Measurements from ENCODE around the gene MAP7D2. TPM values are rescaled to one million over a fixed set of nuclear protein-coding genes. Genes with fewer than 3 reads are reported as not detected.
"Not testable (repeated sequence)": the region's sequence is repeated elsewhere in the genome, so short reads cannot be mapped to it uniquely, and the experiment has no call there.

The MAP7D2 gene
- total and polyA plus RNA-seq, 5 donors, result 0.29 to 1.0 (median 0.68) TPM

- 4% methylated on average over 3 of the region's 3 CpGs for WGBS
- peak overlapping the region; percentile 99 for H3K4me3 ChIP-seq (ENCODE audit: low read length)
- DNase-seq (no peak), ATAC-seq (no peak)
- H3K9me3 ChIP-seq (ENCODE audit: control insufficient read depth, low read length), result no peaks in the 10 kb centered on the region
- no peak overlapping the region for H3K27ac ChIP-seq (ENCODE audit: low read length)
- H3K4me1 ChIP-seq (ENCODE audit: control insufficient read depth, insufficient read depth, low read length), result no peaks in the 10 kb centered on the region
- intact Hi-C loops (cut with DNase I), result no loop called here
- H3K27me3 ChIP-seq (ENCODE audit: control insufficient read depth, insufficient read depth), result no peaks in the 10 kb centered on the region
Observed at GRCh38 chrX:20140420-20140819, 23.7 kb upstream of the MAP7D2 start.

- intact Hi-C loops (cut with DNase I), result no loop called here
- no peak for ATAC-seq
- no peak overlapping the region for H3K27ac ChIP-seq (ENCODE audit: low read length)
Observed at GRCh38 chrX:20139966-20140365, 23.3 kb upstream of the MAP7D2 start.

DNA sequence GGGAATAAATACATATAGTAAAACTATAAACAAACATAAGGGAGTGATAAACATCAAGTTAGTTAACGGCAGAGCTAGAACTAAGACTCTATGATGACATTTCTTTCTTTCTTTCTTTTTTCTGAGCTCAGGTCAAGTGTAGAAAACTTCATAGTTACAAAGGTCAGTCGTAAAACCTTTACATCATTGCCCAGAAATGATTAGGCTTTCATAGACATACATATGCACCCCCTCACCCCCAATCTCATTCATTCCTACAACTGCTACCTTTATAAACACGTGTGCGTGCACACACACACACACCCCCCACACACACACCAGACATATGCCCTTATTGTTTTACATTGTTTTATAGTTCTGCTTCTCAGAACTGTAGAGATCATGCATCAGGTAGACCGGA, 19.2 kb upstream of the MAP7D2 start:
- Histone ChIP-seq H3K9me3 (ENCODE audit: control insufficient read depth, low read length) (no peaks in the 10 kb centered on the region), H3K4me1 (ENCODE audit: control insufficient read depth, insufficient read depth, low read length) (no peaks in the 10 kb centered on the region), H3K27me3 (ENCODE audit: control insufficient read depth, insufficient read depth) (no peaks in the 10 kb centered on the region), H3K27ac (ENCODE audit: low read length) (no peak overlapping the region), H3K4me3 (ENCODE audit: low read length) (no peak overlapping the region)
- WGBS, result 82% methylated on average over 5 of the region's 5 CpGs
- DNase-seq (no peak), ATAC-seq (no peak)
- intact Hi-C loops (cut with DNase I), result no loop called here

More at GRCh38 chrX:20139966-20140365, 23.3 kb upstream of the MAP7D2 start:
- DNase-seq, result no peak
- WGBS, result 62% methylated on average over 2 of the region's 2 CpGs
- no peaks in the 10 kb centered on the region for H3K27me3 ChIP-seq (ENCODE audit: control insufficient read depth, insufficient read depth)
- H3K4me1 ChIP-seq (ENCODE audit: control insufficient read depth, insufficient read depth, low read length), result no peaks in the 10 kb centered on the region
- peak overlapping the region; percentile 99 for H3K4me3 ChIP-seq (ENCODE audit: low read length)
- H3K9me3 ChIP-seq (ENCODE audit: control insufficient read depth, low read length), result no peaks in the 10 kb centered on the region

DNA sequence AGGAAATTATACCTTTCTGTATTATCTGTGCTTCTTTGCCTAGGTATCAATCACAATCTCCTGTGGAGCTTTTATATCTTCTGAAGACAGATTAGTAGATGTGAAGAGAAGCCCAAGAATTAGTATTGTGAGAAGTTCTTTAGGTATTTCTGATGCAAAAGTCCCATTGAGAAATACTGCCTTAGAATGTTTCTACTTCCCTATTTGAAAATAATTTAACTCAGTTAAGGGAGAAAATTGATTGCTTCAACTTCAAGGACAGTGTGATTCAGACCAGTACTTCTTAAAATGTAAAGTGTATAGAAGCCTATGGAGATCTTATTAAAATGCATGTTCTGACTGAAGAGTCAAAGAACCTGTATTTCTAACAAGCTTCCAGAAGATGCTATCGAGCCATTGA, 16.0 kb upstream of the MAP7D2 start:
- 78% methylated on average over 1 of the region's 1 CpG for WGBS
- no peak overlapping the region for H3K27ac ChIP-seq (ENCODE audit: low read length)
- no peak for DNase-seq
- intact Hi-C loops (cut with DNase I), result no loop called here
- H3K27me3 ChIP-seq (ENCODE audit: control insufficient read depth, insufficient read depth), result no peaks in the 10 kb centered on the region
- H3K4me1 ChIP-seq (ENCODE audit: control insufficient read depth, insufficient read depth, low read length), result no peaks in the 10 kb centered on the region
- ATAC-seq, result no peak
- H3K4me3 ChIP-seq (ENCODE audit: low read length), result no peak overlapping the region
- no peaks in the 10 kb centered on the region for H3K9me3 ChIP-seq (ENCODE audit: control insufficient read depth, low read length)

GRCh38 chrX:20130357-20130756, 13.7 kb upstream of the MAP7D2 start:
- Histone ChIP-seq H3K9me3 (ENCODE audit: control insufficient read depth, low read length) (no peaks in the 10 kb centered on the region), H3K27me3 (ENCODE audit: control insufficient read depth, insufficient read depth) (no peaks in the 10 kb centered on the region), H3K4me3 (ENCODE audit: low read length) (no peak overlapping the region), H3K4me1 (ENCODE audit: control insufficient read depth, insufficient read depth, low read length) (no peaks in the 10 kb centered on the region), H3K27ac (ENCODE audit: low read length) (no peak overlapping the region)
- ATAC-seq (no peak), DNase-seq (no peak)
- intact Hi-C loops (cut with DNase I), result no loop called here
- WGBS, result 85% methylated on average over 1 of the region's 1 CpG

GRCh38 chrX:20129547-20129946, 12.8 kb upstream of the MAP7D2 start:
- H3K4me1 ChIP-seq (ENCODE audit: control insufficient read depth, insufficient read depth, low read length), result no peaks in the 10 kb centered on the region
- intact Hi-C loops (cut with DNase I), result no loop called here
- ATAC-seq (no peak), DNase-seq (no peak)
- H3K9me3 ChIP-seq (ENCODE audit: control insufficient read depth, low read length), result no peaks in the 10 kb centered on the region
- no peak overlapping the region for H3K4me3 ChIP-seq (ENCODE audit: low read length)
- H3K27ac ChIP-seq (ENCODE audit: low read length), result no peak overlapping the region
- WGBS, result 86% methylated on average over 1 of the region's 1 CpG
- no peaks in the 10 kb centered on the region for H3K27me3 ChIP-seq (ENCODE audit: control insufficient read depth, insufficient read depth)

- no peak overlapping the region for H3K27ac ChIP-seq (ENCODE audit: low read length)
- intact Hi-C loops (cut with DNase I), result no loop called here
Observed at GRCh38 chrX:20128670-20129069, 12.0 kb upstream of the MAP7D2 start.

DNA sequence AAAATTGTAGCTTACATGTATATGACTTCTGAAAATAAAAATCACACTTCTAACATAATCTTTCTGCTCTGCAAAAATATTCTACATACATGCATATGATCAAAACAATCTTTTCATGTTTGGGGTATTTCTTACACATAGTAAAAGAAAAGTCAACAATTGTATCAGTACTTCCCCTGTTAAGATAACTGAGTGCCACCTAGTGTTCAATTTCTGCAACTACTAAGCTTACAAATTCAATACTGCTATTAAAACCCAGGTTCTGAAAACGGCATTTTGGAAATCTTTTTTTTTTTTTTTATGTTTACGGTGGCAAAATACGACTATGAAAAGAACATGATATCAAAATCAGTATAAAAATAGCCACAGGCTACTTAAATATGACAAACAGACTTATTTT, 10.7 kb upstream of the MAP7D2 start:
- 1% methylated on average over 3 of the region's 3 CpGs for WGBS
- H3K4me1 ChIP-seq (ENCODE audit: control insufficient read depth, insufficient read depth, low read length); H3K27ac ChIP-seq (ENCODE audit: low read length); intact Hi-C loops (cut with DNase I); H3K4me3 ChIP-seq (ENCODE audit: low read length); DNase-seq; H3K27me3 ChIP-seq (ENCODE audit: control insufficient read depth, insufficient read depth); H3K9me3 ChIP-seq (ENCODE audit: control insufficient read depth, low read length): not testable (repeated sequence)
- peak in 1 of 2 donors; percentile 43 for ATAC-seq

More at GRCh38 chrX:20128670-20129069, 12.0 kb upstream of the MAP7D2 start:
- Histone ChIP-seq H3K4me3 (ENCODE audit: low read length) (no peak overlapping the region), H3K9me3 (ENCODE audit: control insufficient read depth, low read length) (no peaks in the 10 kb centered on the region), H3K4me1 (ENCODE audit: control insufficient read depth, insufficient read depth, low read length) (no peaks in the 10 kb centered on the region), H3K27me3 (ENCODE audit: control insufficient read depth, insufficient read depth) (no peaks in the 10 kb centered on the region)
- 43% methylated on average over 4 of the region's 4 CpGs for WGBS
- DNase-seq, result no peak
- peak in 1 of 2 donors; percentile 18 for ATAC-seq

DNA sequence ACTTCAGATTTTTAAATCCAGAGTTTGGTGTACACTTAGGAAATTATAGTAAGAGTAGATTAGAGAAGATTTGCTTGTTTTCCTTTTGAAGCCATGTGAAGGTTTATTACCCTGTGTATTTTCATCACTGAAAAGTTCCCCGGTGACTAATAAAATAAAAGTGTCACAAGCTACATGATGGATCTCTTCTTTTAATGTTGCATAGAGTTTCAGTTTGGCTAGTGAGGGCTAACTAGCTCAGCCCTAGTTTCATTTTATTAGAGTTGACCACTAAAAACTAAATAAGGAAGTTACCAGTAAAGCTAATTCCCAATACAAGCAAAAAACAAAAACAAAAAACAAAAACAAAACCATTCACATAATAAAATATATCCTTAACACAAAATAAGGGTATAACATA, 10.1 kb upstream of the MAP7D2 start:
- H3K9me3 ChIP-seq (ENCODE audit: control insufficient read depth, low read length); ATAC-seq; H3K4me1 ChIP-seq (ENCODE audit: control insufficient read depth, insufficient read depth, low read length); DNase-seq; H3K4me3 ChIP-seq (ENCODE audit: low read length); H3K27me3 ChIP-seq (ENCODE audit: control insufficient read depth, insufficient read depth); H3K27ac ChIP-seq (ENCODE audit: low read length); intact Hi-C loops (cut with DNase I): not testable (repeated sequence)
- 89% methylated on average over 1 of the region's 1 CpG for WGBS

DNA sequence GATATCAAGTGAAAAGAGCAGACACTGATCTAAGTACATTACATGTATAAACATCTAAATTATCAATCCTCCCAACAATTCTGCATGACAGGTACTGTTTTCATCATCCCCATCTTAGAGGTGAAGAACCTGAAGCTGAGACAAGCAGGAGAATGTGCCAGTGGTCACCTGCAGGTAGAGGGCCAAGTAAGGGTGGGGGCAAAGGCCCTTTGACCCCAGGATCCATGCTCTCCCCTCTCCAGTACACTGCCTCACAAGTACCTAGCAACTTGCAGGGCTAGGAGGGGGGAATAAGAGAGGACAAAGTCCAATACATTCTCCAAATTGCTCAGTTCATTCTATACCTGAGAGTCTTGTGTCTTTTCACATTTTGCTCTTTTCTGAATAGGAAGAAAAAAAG, 8.3 kb upstream of the MAP7D2 start:
- DNase-seq (no peak), ATAC-seq (no peak)
- Histone ChIP-seq H3K27me3 (ENCODE audit: control insufficient read depth, insufficient read depth) (no peaks in the 10 kb centered on the region), H3K4me3 (ENCODE audit: low read length) (no peak overlapping the region), H3K27ac (ENCODE audit: low read length) (no peak overlapping the region), H3K9me3 (ENCODE audit: control insufficient read depth, low read length) (no peaks in the 10 kb centered on the region), H3K4me1 (ENCODE audit: control insufficient read depth, insufficient read depth, low read length) (no peaks in the 10 kb centered on the region)
- intact Hi-C loops (cut with DNase I), result no loop called here

GRCh38 chrX:20118065-20118824, 1.5 kb upstream of the MAP7D2 start:
- WGBS, result 32% methylated on average over 12 of the region's 12 CpGs
- H3K27ac ChIP-seq (ENCODE audit: low read length), result no peak overlapping the region
- DNase-seq (no peak), ATAC-seq (no peak)
- H3K9me3 ChIP-seq (ENCODE audit: control insufficient read depth, low read length), result no peaks in the 10 kb centered on the region
- H3K27me3 ChIP-seq (ENCODE audit: control insufficient read depth, insufficient read depth), result no peaks in the 10 kb centered on the region
- peaks cover 5% of the 10 kb centered on the region for H3K4me1 ChIP-seq (ENCODE audit: control insufficient read depth, insufficient read depth, low read length)
- intact Hi-C loops (cut with DNase I), result loop anchor here in 1 of 4 donors (10.0 kb wide), 1 partner anchor 213 kb away; no protein-coding TSS in a partner anchor
- H3K4me3 ChIP-seq (ENCODE audit: low read length), result no peak overlapping the region
